Muscle layer of colon (tissue), 2 donors: ENCODE data around the gene RGS14.
"Not testable (repeated sequence)": the region's sequence is repeated elsewhere in the genome, so short reads cannot be mapped to it uniquely, and the experiment has no call there.

ENCODE experiments used
- H3K27ac ChIP-seq: one replicate; pipeline ENCODE4 v1.7.0; 2013; ENCODE audit warnings: low read depth, mild to moderate bottlenecking, low read length, moderate library complexity
- H3K27me3 ChIP-seq, 2 donors: one replicate each; pipeline ENCODE4 v1.7.0; 2013; ENCODE audit warnings: low read length in 2 of 2, mild to moderate bottlenecking in 2 of 2; ENCODE audit not compliant: insufficient read depth in 2 of 2, control insufficient read depth in 1 of 2
- H3K36me3 ChIP-seq: one replicate; pipeline ENCODE4 v1.7.0; 2013; ENCODE audit warnings: mild to moderate bottlenecking, low read length; ENCODE audit not compliant: insufficient read depth
- H3K4me1 ChIP-seq: one replicate; pipeline ENCODE4 v1.7.0; 2013; ENCODE audit warnings: mild to moderate bottlenecking, low read length; ENCODE audit not compliant: insufficient read depth
- H3K4me3 ChIP-seq, 2 donors: one replicate each; pipeline ENCODE4 v1.7.0; 2013; ENCODE audit warnings: low read length in 2 of 2, low read depth in 1 of 2, mild to moderate bottlenecking in 1 of 2, moderate library complexity in 1 of 2
- H3K9ac ChIP-seq: one replicate; pipeline ENCODE4 v1.7.0; 2013; ENCODE audit warnings: low read length
- H3K9me3 ChIP-seq: one replicate; pipeline ENCODE4 v1.7.0; 2013; ENCODE audit warnings: mild to moderate bottlenecking, low read length
- donor health status: abdominal sarcoma.
- donor health status: Adenocarcinoma of cecum.

The RGS14 gene

DNA sequence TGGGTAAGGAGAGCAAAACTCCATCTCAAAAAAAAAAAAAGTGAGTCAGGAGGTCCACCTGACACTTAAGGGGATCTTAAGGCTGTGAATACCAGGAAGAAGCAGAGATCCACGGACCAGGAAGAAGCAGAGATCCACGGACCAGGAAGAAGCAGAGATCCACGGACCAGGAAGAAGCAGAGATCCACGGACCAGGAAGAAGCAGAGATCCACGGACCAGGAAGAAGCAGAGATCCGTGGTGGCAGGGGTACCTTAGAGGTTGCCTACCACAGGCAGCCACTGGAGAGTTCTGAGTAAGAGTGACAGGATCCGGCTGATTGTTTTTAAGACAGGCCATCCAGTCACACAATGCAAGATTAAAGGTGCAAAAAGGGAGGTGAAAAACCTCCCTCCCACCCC, 62.7 kb downstream of the RGS14 start:
- not testable (repeated sequence) for H3K4me3 ChIP-seq, H3K27ac ChIP-seq, H3K9me3 ChIP-seq, H3K36me3 ChIP-seq, H3K9ac ChIP-seq, H3K27me3 ChIP-seq, H3K4me1 ChIP-seq

- peaks cover 8% of the 10 kb centered on the region for H3K4me1 ChIP-seq
- no peaks in the 10 kb centered on the region for H3K36me3 ChIP-seq
- no peak overlapping the region for H3K27ac ChIP-seq
- H3K9me3 ChIP-seq = no peaks in the 10 kb centered on the region
- H3K27me3 ChIP-seq = no peaks in the 10 kb centered on the region
- no peak overlapping the region for H3K9ac ChIP-seq
- H3K4me3 ChIP-seq = no peak overlapping the region
Measured at GRCh38 chr5:177421062-177421798, 63.5 kb downstream of the RGS14 start.
